Eye (tissue), 1 donor: ENCODE data around the gene GFRA4.

Experiments
- DNase-seq: peaks from one replicate; pipeline ENCODE4 v3.0.0-alpha.2; 2015

GFRA4 gene

GRCh38 chr20:3673221-3674070 lies 10.2 kb upstream of the GFRA4 start:
- DNase-seq: no peak

GRCh38 chr20:3672547-3673171 lies 9.5 kb upstream of the GFRA4 start:
- DNase-seq: no peak

- no peak for DNase-seq
These were observed 8.9 kb upstream of the GFRA4 start for GRCh38 chr20:3671986-3672546.

- no peak for DNase-seq
These were observed 7.7 kb upstream of the GFRA4 start for GRCh38 chr20:3670945-3671344.

GRCh38 chr20:3670511-3670910 lies 7.3 kb upstream of the GFRA4 start:
- no peak for DNase-seq

GRCh38 chr20:3669710-3670367 lies 6.6 kb upstream of the GFRA4 start:
- no peak for DNase-seq

GRCh38 chr20:3667434-3668037 lies 4.3 kb upstream of the GFRA4 start:
- no peak for DNase-seq

- DNase-seq: no peak
These were observed 659 bp upstream of the GFRA4 start for GRCh38 chr20:3663858-3664257.

- DNase-seq: no peak
These were observed 1.2 kb downstream of the GFRA4 start for GRCh38 chr20:3661814-3662665.

GRCh38 chr20:3661060-3661813 lies 2.0 kb downstream of the GFRA4 start:
- no peak for DNase-seq

- no peak for DNase-seq
These were observed 2.7 kb downstream of the GFRA4 start for GRCh38 chr20:3660262-3661059.

- no peak for DNase-seq
These were observed 3.5 kb downstream of the GFRA4 start for GRCh38 chr20:3659492-3660261.

GRCh38 chr20:3658716-3659491 lies 4.3 kb downstream of the GFRA4 start:
- DNase-seq: peak; percentile 67

- DNase-seq: no peak
These were observed 5.0 kb downstream of the GFRA4 start for GRCh38 chr20:3658019-3658715.

GRCh38 chr20:3655131-3655405 lies 8.1 kb downstream of the GFRA4 start:
- DNase-seq: no peak

- DNase-seq: peak; percentile 51
These were observed 8.7 kb downstream of the GFRA4 start for GRCh38 chr20:3654326-3655130.

GRCh38 chr20:3653921-3654320 lies 9.3 kb downstream of the GFRA4 start:
- no peak for DNase-seq
